DND-41 (cell line): Measurements from ENCODE around the gene CTU2.

Source experiments
- ATAC-seq: fragments of 200-7000 bp; cut with Tn5 transposase; 3 replicates; pipeline ENCODE4 v1.9.1; 2021; ENCODE audit warnings: low read depth; ENCODE audit not compliant: insufficient read depth
- DNase-seq: peaks from one replicate; pipeline ENCODE4 v3.0.0-alpha.2; 2020
- H2AFZ ChIP-seq: 2 replicates; pipeline ENCODE4 v1.6.0; 2012; ENCODE audit warnings: low read depth, low read length
- H3K27ac ChIP-seq: 2 replicates; pipeline ENCODE4 v1.5.1; 2012; ENCODE audit warnings: low read length, inconsistent platforms
- H3K27me3 ChIP-seq: fragments of 200-600 bp; sonication (generic); 2 replicates; pipeline ENCODE4 v1.6.0; 2012; ENCODE audit warnings: low read length, mild to moderate bottlenecking, inconsistent platforms; ENCODE audit not compliant: insufficient read depth, poor library complexity
- H3K36me3 ChIP-seq: 2 replicates; pipeline ENCODE4 v1.5.1; 2012; ENCODE audit warnings: low read length, inconsistent platforms; ENCODE audit not compliant: insufficient read depth
- H3K4me1 ChIP-seq: 2 replicates; pipeline ENCODE4 v1.5.1; 2012; ENCODE audit warnings: mild to moderate bottlenecking, low read length; ENCODE audit not compliant: insufficient read depth
- H3K4me2 ChIP-seq: 2 replicates; pipeline ENCODE4 v1.6.0; 2012; ENCODE audit warnings: mild to moderate bottlenecking, moderate library complexity, low read length, inconsistent platforms; ENCODE audit not compliant: insufficient read depth
- H3K4me3 ChIP-seq, 2 experiments: fragments of 200-600 bp in 1 of 2; shearing (Covaris generic) in 1 of 2; 2 replicates each; pipeline ENCODE4 v1.5.1; 2012 to 2016; ENCODE audit warnings: inconsistent platforms in 2 of 2, low read length in 2 of 2, mild to moderate bottlenecking in 2 of 2, low read depth in 1 of 2, moderate library complexity in 1 of 2
- H3K79me2 ChIP-seq: 2 replicates; pipeline ENCODE4 v1.6.0; 2012; ENCODE audit warnings: low read length, inconsistent platforms; ENCODE audit not compliant: insufficient read depth
- H3K9ac ChIP-seq: 2 replicates; pipeline ENCODE4 v1.6.0; 2012; ENCODE audit warnings: low read depth, mild to moderate bottlenecking, inconsistent platforms, low read length, moderate library complexity
- H3K9me3 ChIP-seq: 2 replicates; pipeline ENCODE4 v1.5.1; 2012; ENCODE audit warnings: low read length, moderate library complexity, mild to moderate bottlenecking, inconsistent platforms; ENCODE audit not compliant: insufficient read depth, severe bottlenecking
- H4K20me1 ChIP-seq: 2 replicates; pipeline ENCODE4 v1.6.0; 2012; ENCODE audit warnings: low read length; ENCODE audit not compliant: insufficient read depth
- EZH2 ChIP-seq: IDR thresholded peaks from 3 replicates; pipeline ENCODE4 v1.6.1; 2012; ENCODE audit warnings: borderline replicate concordance, low read depth, mild to moderate bottlenecking, moderate library complexity, low read length, inconsistent platforms; ENCODE audit not compliant: severe bottlenecking
- TF ChIP-seq, protein P1 (sequence below): IDR thresholded peaks from 2 replicates; pipeline ENCODE4 v1.5.1; 2012; ENCODE audit warnings: borderline replicate concordance, low read length, moderate library complexity, mild to moderate bottlenecking; ENCODE audit not compliant: poor library complexity, severe bottlenecking; ENCODE audit errors: extremely low read depth

CTU2 gene

DNA sequence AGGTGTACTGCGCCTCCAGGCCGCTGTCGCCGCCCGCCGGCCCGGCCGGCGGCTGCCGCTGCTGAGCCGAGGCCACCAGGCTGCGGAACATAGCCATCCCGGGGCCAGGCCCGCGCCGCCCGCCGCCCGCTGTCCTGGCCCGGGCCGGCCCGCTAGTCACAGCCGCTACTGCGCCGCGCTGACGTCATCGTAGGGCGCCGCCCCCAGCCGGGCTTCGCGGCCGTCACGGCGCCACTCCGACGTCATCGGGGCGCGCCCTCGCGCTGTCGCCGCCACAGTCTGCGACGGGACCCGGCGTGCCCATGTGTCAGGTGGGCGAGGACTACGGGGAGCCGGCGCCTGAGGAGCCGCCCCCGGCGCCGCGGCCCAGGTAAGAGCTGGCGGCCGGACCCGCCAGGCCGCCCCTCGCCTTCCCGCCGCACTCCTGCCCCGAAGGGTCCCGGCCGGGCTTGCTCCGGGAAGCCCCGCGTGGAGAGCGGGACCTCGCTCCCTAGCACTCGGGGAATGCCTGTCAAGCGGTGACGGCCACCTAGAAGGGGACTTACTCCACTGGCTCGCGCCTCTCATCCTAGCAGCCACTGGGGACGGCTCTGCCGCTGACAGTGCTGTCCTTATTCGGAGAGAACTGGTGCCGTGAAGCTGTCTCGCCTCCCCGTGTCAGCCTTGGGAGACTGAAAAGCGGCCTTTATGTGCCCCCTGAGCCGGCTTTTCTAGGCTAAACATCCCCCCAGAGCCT lies at the start of gene CTU2, which contains the start of gene RNF166:
Gene CTU2, plus strand, starts transcription at position 275 of the 736 bp plus-strand sequence. Its CDS starts 28 bp downstream, at position 303.
Gene RNF166, minus strand, starts transcription at position 180 of the 736 bp plus-strand sequence. Its CDS starts 83 bp downstream, at position 97.
- H3K27ac ChIP-seq: peak within 1 kb of the TSS; percentile 65
- no peaks in the 10 kb centered on the region for H3K9me3 ChIP-seq
- H3K9ac ChIP-seq: peak within 1 kb of the TSS; percentile 89
- peaks cover 19% of the 10 kb centered on the region for H3K36me3 ChIP-seq
- H3K4me3 ChIP-seq: peak within 1 kb of the TSS; percentile 99 to 100
- TF ChIP-seq, protein P1, sequence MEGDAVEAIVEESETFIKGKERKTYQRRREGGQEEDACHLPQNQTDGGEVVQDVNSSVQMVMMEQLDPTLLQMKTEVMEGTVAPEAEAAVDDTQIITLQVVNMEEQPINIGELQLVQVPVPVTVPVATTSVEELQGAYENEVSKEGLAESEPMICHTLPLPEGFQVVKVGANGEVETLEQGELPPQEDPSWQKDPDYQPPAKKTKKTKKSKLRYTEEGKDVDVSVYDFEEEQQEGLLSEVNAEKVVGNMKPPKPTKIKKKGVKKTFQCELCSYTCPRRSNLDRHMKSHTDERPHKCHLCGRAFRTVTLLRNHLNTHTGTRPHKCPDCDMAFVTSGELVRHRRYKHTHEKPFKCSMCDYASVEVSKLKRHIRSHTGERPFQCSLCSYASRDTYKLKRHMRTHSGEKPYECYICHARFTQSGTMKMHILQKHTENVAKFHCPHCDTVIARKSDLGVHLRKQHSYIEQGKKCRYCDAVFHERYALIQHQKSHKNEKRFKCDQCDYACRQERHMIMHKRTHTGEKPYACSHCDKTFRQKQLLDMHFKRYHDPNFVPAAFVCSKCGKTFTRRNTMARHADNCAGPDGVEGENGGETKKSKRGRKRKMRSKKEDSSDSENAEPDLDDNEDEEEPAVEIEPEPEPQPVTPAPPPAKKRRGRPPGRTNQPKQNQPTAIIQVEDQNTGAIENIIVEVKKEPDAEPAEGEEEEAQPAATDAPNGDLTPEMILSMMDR: no peak
- TF ChIP-seq EZH2: no peak
- H3K4me2 ChIP-seq: peak within 1 kb of the TSS; percentile 100
- peaks cover 67% of the 10 kb centered on the region for H3K4me1 ChIP-seq
- H4K20me1 ChIP-seq: peaks cover 36% of the 10 kb centered on the region
- peaks cover 85% of the 10 kb centered on the region for H3K79me2 ChIP-seq
- H3K27me3 ChIP-seq: no peaks in the 10 kb centered on the region
- DNase-seq (peak; percentile 87), ATAC-seq (peak; percentile 59)
- peak within 1 kb of the TSS; percentile 98 for H2AFZ ChIP-seq

DNA sequence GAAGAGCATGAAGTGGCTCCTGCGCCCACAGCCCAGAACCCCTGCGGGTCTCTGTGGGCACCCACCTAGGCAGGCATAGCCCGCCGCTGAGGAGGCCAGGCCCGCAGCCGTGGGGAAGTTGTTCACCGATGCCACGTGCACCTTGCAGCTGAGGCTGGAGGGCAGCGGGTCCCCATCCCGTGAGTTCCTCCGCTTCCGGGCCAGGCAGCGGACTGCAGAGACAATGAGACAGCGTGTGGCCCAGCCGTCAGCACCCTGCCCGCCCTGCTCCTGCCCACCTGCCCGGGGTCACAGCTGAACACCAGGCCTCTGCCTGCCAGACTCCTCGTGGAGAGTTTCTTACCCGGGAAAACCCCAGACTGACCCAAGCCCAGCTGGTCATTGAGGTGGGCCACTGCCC lies 48.9 kb upstream of the CTU2 start:
- Histone ChIP-seq H3K79me2 (peaks cover 48% of the 10 kb centered on the region), H4K20me1 (peaks cover 45% of the 10 kb centered on the region), H3K36me3 (peaks cover 70% of the 10 kb centered on the region), H3K27me3 (no peaks in the 10 kb centered on the region), H3K4me3 (no peak overlapping the region), H3K4me2 (no peak overlapping the region), H3K27ac (no peak overlapping the region), H3K9me3 (no peaks in the 10 kb centered on the region), H3K9ac (no peak overlapping the region), H2AFZ (no peak overlapping the region), H3K4me1 (peaks cover 15% of the 10 kb centered on the region)
- TF ChIP-seq, protein P1: no peak
- TF ChIP-seq EZH2: no peak
- no peak for DNase-seq
- ATAC-seq: no peak

DNA sequence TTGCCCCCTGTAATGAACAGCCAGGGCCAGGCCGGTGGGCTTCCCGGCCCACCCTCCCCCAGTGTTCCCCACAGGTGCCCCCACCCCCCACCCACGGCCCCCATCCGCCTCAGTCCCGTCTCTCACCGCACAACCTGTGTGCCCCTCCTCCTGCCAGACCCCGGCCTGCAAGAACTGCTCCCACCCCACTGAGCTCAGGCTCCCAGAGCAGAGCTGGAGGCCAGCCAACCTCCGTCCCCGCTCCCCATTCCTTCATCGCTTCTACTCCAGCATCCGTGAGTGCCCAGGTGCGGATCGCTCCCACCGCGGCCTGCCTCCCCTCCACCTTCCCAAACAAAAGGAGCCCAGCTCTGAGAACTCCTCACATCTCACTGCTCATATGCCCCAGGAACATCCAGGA lies 47.6 kb upstream of the CTU2 start:
- H3K79me2 ChIP-seq: peaks cover 55% of the 10 kb centered on the region
- H3K9me3 ChIP-seq: no peaks in the 10 kb centered on the region

More for the DNA sequence above, 47.6 kb upstream of the CTU2 start:
- Histone ChIP-seq H4K20me1 (peaks cover 45% of the 10 kb centered on the region), H3K4me1 (peaks cover 17% of the 10 kb centered on the region), H3K9ac (no peak overlapping the region), H3K27me3 (no peaks in the 10 kb centered on the region), H3K4me3 (no peak overlapping the region), H3K36me3 (peaks cover 58% of the 10 kb centered on the region), H2AFZ (no peak overlapping the region), H3K27ac (no peak overlapping the region), H3K4me2 (no peak overlapping the region)
- DNase-seq: no peak
- no peak for ATAC-seq
- TF ChIP-seq, protein P1: no peak
- no peak for TF ChIP-seq EZH2
